NCI-H2196 treated with DMSO at 0.1 percent for 48 hours (cell line): ENCODE measurements around the gene PCOLCE2.

Experiments
- DNase-seq: peaks from one replicate; lab custom pipeline; 2025; ENCODE audit not compliant: unreplicated experiment; lab: John Stamatoyannopoulos, UW

The PCOLCE2 gene

DNA sequence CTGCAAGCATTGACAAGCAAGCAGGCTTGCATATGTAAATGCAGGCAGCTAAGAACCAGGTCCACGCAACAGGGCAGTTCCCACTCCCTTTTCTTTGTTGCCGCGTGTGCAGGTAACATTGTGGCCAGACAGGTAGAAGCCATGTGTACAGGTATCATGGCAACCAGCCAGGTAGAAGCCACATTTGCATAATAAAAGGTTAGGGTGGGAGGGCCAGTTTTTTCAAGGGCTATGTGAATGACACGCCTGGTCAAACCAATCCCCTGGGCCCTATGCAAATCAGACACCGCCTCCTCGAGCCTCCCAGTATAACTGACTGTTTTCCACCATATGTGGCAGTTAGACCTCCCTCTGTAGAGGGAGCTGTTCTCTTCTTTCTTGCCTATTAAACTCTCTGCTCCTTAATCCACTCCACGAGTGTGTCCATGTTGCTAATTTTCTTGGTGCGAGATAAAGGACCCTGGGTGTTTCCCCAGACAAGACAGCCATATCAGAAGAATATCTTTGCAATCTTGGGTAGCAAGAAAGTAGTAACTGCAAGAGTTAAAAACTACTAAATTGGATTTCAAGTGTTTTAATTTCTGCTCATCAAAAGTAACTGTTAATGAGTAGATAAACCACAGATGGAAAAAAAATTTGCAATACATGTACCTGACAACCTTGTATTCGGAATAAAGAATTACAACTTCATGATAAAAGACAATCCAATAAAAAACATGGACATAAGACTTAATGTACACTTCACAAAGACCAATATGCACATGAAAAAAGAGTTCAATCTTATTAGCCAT lies 21.8 kb downstream of the PCOLCE2 start:
- peak; percentile 43 for DNase-seq

DNA sequence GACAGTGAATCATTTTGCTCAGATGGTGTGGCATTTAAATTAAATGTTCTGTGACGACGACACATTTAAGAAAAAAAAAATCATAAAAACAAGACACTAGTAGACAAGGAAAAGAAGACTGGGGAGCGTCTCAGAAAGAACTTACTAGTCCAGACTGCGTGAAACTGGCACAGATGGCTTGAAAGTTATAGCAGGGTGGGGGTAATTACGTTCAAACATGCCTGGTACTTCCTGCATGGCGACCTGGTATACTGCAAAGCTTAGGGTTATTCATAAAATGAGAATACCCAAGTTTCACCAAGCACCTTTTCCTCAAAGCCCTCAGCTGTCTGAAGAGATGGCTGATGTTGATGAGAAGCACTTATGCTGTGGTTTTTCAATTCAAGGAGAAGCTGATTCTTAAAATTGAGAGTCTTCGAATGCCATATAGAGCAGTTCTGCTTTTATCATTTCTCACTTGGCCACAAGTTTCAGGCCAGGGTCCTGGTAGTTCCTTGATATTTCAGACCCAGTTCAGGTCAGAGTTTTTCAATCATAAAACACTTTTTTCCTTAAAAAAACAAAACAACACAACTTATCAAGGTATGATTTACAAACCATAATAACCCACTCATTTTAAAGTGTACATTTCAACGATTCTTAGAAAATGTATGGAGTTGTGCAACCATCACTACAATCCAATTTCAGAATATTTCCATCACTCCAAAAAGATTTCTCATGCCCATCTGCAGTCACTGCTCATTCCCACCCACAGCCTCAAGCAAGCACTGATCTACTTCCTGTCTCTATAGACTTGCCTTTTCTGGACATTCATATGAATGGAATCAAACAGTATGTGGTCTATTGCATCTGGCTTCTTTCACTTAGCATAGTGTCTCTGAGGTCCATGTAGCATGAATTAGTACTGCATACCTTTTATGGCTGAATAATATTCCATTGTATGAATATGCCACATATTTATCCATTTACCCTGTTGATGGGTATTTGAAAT lies 24.7 kb downstream of the PCOLCE2 start:
- no peak for DNase-seq

DNA sequence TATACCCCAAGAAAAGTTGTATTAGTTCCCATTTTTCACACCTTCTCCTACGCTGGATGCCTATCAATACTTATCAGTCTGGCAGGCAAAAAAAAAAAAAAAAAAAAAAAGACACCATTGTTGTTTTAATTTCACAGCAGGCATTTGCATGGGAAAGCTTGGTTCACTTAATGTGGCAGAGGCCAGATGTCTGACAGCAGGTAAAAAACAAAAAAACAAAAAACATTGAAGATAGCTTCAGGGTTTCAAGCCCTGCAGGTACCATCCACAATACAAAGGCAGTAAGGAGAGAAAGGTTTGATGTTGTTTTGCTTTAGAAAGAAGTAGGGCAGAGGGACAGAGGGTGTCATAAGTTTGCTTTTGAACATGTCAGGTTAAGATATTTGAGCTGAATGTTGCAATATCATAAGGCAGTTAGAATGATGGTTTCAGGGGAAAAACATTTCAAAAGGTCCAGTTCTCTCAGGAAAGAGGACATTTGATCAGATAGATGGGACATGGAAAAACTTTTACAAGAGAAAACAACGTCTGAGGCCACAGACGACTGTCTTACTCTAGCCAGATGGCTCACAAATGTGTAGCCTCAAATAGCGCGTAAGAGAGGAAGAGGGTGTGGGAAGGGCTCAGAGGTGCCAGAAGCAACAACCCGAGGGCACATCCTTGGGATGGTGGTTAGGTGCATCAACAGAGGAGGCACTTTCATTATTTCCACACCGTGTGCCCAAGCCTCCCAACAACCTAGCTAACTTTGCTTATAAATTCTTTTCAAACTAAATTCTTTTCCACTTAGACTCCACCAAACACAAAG lies 25.7 kb downstream of the PCOLCE2 start:
- no peak for DNase-seq

DNA sequence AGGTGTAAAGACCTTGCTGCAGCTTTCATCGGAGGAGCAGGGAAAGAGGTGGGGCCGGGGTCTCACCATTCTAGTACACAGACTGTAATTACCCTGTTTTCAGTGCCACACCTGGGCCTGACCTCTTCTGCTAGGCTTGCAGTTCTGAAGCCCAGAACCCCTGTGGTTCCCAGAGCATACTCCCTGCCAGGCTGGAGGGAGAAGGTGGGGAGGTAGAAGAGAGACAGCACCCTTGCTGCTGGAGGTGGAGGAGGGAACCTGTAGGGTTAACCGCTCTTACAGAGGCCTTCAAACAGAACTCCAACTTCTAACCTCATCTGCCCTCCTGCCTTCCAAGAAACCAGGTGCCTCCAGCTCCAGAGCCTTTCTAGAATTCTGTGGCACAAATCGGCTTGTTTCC lies 27.0 kb downstream of the PCOLCE2 start:
- DNase-seq = no peak

DNA sequence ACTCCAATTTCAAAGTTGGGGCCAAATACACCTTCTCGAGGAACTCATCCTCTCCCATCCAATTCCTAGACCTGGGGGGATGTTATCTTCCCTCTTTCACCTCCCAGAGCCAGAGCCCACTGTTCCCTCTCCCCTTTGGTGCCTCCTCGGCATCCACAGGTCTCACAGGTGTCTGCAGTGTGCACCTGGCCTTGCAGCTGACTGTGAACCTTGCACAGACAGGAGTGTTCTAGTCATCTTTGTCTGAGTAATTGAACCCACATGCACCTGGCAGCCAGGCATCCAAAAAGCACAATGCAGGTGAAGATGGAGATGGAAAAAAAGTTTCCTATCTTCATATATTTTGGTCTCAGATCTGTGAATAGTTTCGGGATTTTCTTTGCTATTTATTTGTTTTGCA lies 30.8 kb downstream of the PCOLCE2 start:
- peak; percentile 28 for DNase-seq

DNA sequence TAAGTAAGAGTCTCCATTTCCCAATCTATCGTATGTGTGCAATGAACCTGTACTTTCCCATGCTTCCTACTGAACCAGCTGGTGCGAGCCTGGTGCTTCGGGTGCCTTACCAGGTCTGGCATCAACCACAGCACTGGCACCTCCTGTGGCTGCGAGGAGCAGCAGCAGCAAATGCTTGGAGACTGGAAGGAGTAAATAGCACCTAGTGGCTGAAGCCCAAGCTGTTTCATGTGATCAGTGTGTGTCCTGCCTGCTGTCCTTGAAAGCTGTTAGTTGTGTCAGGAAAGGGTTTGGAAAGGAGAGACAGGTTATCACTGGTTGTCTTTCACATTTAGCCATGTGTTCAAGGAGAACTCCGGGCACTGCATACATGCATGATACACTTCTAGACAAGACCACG lies 31.8 kb downstream of the PCOLCE2 start:
- peak; percentile 52 for DNase-seq

DNA sequence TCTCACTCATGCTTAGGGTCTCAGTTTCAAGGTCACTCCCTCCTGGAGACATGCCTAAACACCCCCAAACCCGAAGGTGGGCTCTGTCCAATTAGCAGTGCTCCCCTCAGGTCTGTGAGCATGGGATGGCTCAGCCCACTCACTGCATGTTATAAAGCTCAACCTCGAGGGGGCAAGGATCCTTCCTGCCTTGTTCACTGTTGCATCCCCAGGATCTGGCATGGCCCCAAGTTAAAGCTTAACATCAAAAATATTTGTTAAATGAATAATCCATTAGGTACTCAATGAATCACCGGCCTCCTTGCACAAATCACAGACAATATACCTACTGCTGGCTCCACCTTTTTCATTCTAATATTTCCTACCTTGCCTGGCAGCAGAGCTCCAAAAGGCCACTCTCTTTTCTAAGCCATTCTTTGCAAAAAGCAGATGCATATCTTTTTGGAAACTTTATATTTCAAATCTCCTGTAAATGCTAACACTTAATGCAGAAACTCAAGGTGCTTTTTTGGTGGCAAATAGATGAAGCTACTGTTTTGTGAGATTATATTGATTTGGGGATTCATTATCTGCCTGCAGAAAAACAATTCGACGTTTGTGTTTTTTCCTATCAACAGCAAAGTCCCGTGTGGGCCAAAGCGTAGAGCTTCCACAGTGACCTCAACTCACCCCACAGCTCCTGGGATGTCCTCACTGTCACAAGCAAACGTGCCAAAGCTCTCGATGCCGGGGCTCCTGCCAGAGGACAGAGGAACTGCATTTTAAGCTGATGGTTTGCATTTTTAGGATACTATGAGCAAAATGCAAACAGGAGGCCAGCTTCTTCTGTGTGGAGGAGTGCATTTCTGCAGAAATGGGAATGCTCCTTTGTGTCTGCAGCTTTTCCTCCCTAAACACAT lies 35.4 kb downstream of the PCOLCE2 start:
- no peak for DNase-seq

DNA sequence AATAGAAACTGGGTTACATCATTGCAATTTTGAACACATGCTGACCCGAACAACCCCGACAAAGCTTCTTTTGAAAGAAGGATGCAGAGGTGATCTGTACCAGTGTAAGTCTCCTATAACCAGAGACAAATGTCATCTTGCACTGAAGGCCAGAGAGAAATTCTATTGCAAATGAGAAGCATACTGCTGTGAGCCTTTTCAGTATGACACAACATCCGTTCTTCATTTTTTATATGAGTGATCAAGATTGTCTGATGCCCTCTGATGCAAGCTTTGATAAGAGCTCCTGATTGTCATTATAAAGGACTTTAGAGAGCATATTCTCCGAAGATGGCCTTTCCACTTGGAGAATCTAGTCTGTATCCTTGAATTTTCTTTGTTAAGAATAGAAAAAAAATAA lies 36.9 kb downstream of the PCOLCE2 start:
- no peak for DNase-seq

DNA sequence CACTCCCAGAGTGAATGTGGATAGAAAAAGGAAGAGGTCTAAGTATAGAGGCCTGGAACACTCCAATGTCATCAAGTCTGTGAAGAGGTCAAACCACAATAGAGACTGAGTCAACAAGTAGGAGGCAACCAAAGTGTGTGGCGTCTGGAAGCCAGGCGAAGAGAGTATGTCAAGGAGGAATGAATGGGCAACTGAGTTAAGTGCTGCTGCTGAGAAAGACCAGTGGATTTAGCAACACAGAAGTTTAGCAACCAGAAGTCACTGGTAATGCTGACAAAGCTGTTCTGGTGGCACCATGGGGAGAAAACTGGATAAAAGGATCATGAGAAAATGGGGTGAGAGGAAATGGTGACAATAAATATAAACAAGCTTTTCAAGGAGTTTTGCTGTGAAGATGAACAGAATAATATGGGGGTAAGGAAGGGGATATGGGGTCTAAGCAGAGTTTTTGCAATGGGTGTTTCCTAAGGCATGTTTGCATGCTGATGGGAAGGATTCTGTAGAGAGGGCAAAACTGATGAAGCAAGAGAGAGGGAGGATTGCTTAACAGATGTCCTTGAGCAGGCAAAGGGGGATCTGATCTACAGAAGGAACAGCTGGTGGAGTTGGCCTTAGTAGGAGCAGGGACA lies 38.4 kb downstream of the PCOLCE2 start:
- DNase-seq = no peak

DNA sequence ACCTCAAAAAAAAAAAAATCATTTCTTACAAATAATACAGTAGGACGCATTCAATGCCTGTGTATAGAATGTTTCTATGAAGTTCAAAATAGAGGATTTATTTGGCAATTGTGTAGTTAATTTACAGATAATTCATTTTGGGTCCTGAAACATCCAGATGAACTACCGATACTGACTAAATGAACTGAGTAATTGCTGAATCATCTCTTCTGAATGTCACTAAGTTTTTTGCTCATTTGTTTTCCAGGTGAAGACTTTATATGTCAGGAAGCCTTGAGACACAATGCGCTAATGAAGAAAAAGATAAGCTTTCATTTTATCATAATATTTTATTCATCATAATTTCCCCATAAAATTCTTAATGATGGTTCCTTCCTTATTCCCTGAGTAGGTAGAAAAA lies 39.7 kb downstream of the PCOLCE2 start:
- no peak for DNase-seq

DNA sequence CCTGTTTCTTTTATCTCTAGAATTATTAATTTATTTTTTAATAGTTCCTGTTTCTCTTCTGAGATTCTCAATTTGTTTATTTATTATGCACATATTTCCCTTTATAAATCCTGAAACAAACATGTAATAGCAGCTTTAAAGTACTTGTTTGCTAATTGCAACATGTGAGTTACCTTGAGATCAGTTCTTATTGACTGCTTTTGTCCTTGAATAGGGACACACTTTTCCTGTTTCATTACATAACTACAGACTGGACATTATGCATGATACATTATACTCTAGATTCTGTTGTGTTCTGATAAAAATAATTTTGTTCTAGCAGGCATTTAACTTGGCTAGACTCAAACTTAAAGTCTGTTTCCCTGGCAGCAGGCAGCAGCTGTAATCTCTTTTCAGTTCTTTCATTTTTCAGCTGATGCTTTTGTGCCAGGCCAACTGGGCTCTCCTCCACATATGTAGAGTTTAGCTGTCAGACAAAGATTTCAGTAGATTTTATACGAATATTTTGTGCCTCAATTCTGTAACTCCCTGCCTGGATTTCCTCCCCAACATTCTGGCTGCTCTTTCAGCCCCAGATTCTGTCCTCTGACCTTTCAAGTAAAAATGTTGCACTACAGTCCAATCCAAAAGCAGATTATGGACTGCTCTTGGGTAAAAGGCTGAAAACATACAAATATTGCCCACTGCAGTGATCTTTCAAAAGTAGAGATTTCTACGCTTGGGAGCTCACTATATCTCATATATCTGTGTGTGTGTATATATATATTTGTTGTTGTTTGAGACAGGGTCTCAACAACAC lies 41.9 kb downstream of the PCOLCE2 start:
- no peak for DNase-seq

DNA sequence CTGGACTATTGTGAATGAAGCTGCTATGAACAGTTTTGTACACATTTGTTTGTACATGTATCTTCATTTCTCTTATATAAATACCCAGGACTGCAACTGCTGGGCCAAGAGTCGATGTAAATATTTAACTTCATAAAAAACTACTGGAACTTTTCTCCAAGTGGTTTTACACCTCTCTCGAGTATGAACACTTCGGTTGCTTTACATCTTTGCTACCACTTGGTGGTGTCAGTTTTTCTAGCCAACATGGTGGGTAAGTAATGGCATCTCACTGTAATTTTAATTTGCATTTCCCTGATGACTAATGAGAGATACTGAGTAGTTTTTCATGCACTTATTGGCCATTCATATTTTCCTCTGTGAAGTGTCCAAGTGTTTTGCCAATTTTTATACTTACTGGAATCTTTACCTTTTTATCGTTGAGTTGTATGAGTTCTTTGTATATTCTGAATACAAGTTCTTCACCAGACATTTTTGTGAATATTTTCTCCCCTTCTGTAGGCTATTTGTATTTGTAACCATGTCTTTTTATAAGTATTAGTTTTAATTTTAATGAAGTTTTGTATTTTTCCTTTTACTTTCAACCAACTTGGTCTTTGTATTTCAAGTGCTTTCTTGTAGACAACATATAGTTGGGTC lies 44.4 kb downstream of the PCOLCE2 start:
- no peak for DNase-seq

DNA sequence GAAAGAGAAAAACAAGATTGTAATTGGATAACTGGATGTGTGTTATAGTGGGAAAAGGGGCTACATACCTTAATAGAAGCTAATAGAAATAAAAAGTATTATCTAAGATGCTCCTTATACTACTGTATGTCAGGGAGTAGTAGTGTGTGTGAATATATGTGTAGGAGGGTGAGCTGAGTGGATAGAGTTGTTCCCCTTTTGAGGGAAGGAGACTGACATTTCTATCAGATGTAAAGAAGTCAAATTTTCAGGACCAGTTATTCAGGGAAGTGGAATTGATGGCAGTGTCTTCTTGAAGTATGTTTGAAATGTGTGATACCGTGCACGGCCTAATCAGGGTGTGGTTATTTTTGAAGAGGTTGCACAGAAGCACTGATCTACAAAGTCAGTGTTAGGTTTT lies 49.1 kb downstream of the PCOLCE2 start:
- DNase-seq = no peak

DNA sequence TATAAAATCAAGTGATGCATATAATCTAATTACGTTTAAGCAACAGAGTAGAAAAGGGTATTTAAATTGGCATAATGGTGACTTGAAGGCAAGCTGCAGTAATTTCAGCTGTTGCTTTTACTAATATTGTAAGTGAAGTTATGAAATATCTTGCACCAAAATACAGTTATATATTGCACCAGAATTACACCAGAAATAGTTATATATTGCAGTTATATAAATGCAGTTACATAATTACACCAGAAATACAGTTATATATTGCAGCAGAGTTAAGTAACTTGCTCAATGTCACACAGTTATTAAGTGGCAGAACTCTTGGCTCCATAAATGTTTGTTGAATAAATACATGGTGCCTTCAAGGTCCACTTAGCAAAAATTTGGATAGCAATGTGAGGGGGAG lies 51.4 kb downstream of the PCOLCE2 start:
- no peak for DNase-seq

DNA sequence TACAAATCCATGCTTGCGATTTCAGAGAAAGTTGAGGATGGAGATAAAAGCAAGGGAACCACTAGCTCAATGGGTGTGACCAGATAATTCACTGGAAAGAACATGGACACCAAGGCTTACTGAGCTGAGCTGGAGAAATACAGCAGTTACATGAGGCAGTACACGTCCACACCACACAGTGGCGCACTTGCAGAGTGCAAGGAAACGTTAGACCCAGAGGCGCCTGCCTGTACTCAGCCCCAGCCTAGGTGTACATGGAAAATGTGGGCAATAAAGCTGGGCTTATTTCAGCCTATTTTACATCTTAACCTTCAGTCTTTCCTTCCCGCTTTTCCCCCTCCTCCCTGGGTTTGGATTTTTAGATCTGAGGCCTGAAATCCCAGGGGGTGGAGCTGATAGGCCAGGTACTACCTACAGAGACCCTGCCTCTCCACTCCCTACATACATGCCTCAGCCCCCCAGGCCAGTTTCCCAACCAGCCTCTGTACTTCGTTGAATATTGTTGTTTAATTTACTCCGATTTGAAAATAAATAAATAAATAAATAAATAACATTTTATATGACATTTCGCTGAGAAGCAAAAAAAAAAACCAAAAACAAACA lies 60.1 kb downstream of the PCOLCE2 start:
- peak; percentile 77 for DNase-seq

DNA sequence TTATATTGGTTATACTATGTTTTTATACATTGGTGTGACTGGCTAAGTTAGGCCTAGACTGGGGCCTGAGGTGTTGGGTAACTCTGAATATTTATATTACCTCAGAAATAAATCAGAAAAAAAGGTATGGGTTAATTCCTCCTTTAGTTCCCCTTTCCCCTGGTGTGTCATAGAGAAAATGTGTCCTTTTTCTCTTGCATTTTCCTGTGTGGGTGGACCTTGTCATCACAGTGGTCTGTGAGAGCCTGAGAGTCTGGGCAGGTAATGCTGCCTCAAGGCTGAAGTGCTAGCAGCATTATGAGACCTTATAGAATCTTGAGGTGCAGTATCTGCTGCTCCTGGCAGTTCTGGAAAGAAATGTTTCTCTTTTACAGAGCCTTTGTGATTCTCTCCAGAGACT lies 69.7 kb downstream of the PCOLCE2 start:
- DNase-seq = no peak

DNA sequence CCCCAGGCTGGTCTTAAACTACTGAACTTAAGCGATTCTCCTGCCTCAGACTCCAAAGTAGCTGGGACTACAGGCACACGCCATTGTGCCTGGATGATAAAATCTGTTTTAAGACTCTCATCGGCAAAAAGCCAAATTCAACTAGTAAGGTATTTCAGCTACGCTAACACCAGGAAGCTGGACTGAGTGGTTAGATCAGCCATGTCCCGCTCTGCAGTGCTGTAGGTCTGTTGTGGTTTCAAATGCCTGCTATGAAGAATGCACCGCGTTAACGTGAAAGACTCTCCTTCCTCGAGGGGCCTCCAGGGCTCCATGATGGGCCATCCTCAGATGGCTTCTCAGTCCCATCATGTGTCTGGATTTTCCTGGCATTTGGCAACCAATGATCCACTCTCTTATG lies 70.2 kb downstream of the PCOLCE2 start:
- no peak for DNase-seq

DNA sequence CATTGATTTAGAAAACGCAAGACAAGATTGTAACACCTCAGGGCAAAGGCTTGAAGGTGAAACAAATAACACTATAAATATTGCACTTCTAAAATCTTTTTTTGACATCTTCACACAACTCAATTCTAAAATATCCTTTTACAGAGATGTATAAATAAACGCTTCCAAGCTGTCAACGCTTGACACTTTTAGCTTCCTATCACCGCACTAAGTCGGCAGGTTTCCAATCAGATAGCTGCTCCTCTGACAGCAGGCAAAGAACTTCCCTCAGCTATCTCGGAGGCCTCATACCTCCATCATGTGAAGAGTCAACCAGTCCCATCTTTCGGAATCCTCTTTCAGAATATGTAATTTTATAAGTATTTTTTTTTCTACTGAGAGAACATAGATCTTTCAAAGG lies 71.0 kb downstream of the PCOLCE2 start:
- no peak for DNase-seq
